Measurements from ENCODE around the gene BTBD16.

BTBD16 gene

GRCh38 chr10:122271076-122271475 lies at the start of gene BTBD16:
BTBD16 (plus strand) TSS chr10:122271296; CDS start chr10:122275082, 3,786 bp downstream.
- TF ChIP-seq ZNF274 (IDR thresholded peaks at IDR 0.05; ENCODE audit: low read depth, low read length), result no peak

GRCh38 chr10:122221958-122222357 lies 49.1 kb upstream of the BTBD16 start:
- no peak overlapping the region for H3K4me3 ChIP-seq (ENCODE audit: low read length)
- TF ChIP-seq ZNF274 (IDR thresholded peaks at IDR 0.05; ENCODE audit: low read depth, low read length), result no peak

More at GRCh38 chr10:122271076-122271475, at the start of gene BTBD16:
- H3K4me3 ChIP-seq (ENCODE audit: low read length), result no peak within 1 kb of the TSS

GRCh38 chr10:122222638-122223037 lies 48.5 kb upstream of the BTBD16 start:
- TF ChIP-seq ZNF274 (IDR thresholded peaks at IDR 0.05; ENCODE audit: low read depth, low read length), result no peak
- H3K4me3 ChIP-seq (ENCODE audit: low read length), result no peak overlapping the region

GRCh38 chr10:122224159-122224558 lies 46.9 kb upstream of the BTBD16 start:
- H3K4me3 ChIP-seq (ENCODE audit: low read length), result no peak overlapping the region
- no peak for TF ChIP-seq ZNF274 (IDR thresholded peaks at IDR 0.05; ENCODE audit: low read depth, low read length)

GRCh38 chr10:122225330-122225729 lies 45.8 kb upstream of the BTBD16 start:
- H3K4me3 ChIP-seq (ENCODE audit: low read length), result no peak overlapping the region
- no peak for TF ChIP-seq ZNF274 (IDR thresholded peaks at IDR 0.05; ENCODE audit: low read depth, low read length)

GRCh38 chr10:122227754-122228153 lies 43.3 kb upstream of the BTBD16 start:
- no peak overlapping the region for H3K4me3 ChIP-seq (ENCODE audit: low read length)

GRCh38 chr10:122229666-122230065 lies 41.4 kb upstream of the BTBD16 start:
- no peak for TF ChIP-seq ZNF274 (IDR thresholded peaks at IDR 0.05; ENCODE audit: low read depth, low read length)

More at GRCh38 chr10:122227754-122228153, 43.3 kb upstream of the BTBD16 start:
- TF ChIP-seq ZNF274 (IDR thresholded peaks at IDR 0.05; ENCODE audit: low read depth, low read length), result no peak

GRCh38 chr10:122230222-122230621 lies 40.9 kb upstream of the BTBD16 start:
- no peak overlapping the region for H3K4me3 ChIP-seq (ENCODE audit: low read length)
- no peak for TF ChIP-seq ZNF274 (IDR thresholded peaks at IDR 0.05; ENCODE audit: low read depth, low read length)

More at GRCh38 chr10:122229666-122230065, 41.4 kb upstream of the BTBD16 start:
- no peak overlapping the region for H3K4me3 ChIP-seq (ENCODE audit: low read length)

GRCh38 chr10:122232769-122233168 lies 38.3 kb upstream of the BTBD16 start:
- no peak for TF ChIP-seq ZNF274 (IDR thresholded peaks at IDR 0.05; ENCODE audit: low read depth, low read length)
- no peak overlapping the region for H3K4me3 ChIP-seq (ENCODE audit: low read length)

- TF ChIP-seq ZNF274 (IDR thresholded peaks at IDR 0.05; ENCODE audit: low read depth, low read length), result no peak
- H3K4me3 ChIP-seq (ENCODE audit: low read length), result no peak overlapping the region
Observed at GRCh38 chr10:122233857-122234348, 37.2 kb upstream of the BTBD16 start.

- TF ChIP-seq ZNF274 (IDR thresholded peaks at IDR 0.05; ENCODE audit: low read depth, low read length), result no peak
- H3K4me3 ChIP-seq (ENCODE audit: low read length), result no peak overlapping the region
Observed at GRCh38 chr10:122234416-122234815, 36.7 kb upstream of the BTBD16 start.

GRCh38 chr10:122236690-122237306 lies 34.3 kb upstream of the BTBD16 start:
- TF ChIP-seq ZNF274 (IDR thresholded peaks at IDR 0.05; ENCODE audit: low read depth, low read length), result no peak
- H3K4me3 ChIP-seq (ENCODE audit: low read length), result no peak overlapping the region

GRCh38 chr10:122237331-122237990 lies 33.6 kb upstream of the BTBD16 start:
- no peak for TF ChIP-seq ZNF274 (IDR thresholded peaks at IDR 0.05; ENCODE audit: low read depth, low read length)
- no peak overlapping the region for H3K4me3 ChIP-seq (ENCODE audit: low read length)

GRCh38 chr10:122239578-122240257 lies 31.4 kb upstream of the BTBD16 start:
- no peak overlapping the region for H3K4me3 ChIP-seq (ENCODE audit: low read length)
- no peak for TF ChIP-seq ZNF274 (IDR thresholded peaks at IDR 0.05; ENCODE audit: low read depth, low read length)

GRCh38 chr10:122240401-122240800 lies 30.7 kb upstream of the BTBD16 start:
- no peak for TF ChIP-seq ZNF274 (IDR thresholded peaks at IDR 0.05; ENCODE audit: low read depth, low read length)
- H3K4me3 ChIP-seq (ENCODE audit: low read length), result no peak overlapping the region

Data from GM08714 (cell line).